HG03045 (cell line): ENCODE results near the gene BTRC.
"Not testable (repeated sequence)": the region's sequence is repeated elsewhere in the genome, so short reads cannot be mapped to it uniquely, and the experiment has no call there.

Source experiments
- ATAC-seq: cut with Tn5 transposase; IDR thresholded peaks from one replicate; pipeline ENCODE4 v1.9.1; 2021; ENCODE audit warnings: mild to moderate bottlenecking, moderate library complexity; ENCODE audit not compliant: unreplicated experiment

The BTRC gene

GRCh38 chr10:101577121-101577871 lies 223.3 kb downstream of the BTRC start:
- ATAC-seq: no peak

- ATAC-seq: no peak
Observed at GRCh38 chr10:101578192-101578591, 224.2 kb downstream of the BTRC start.

GRCh38 chr10:101578803-101579515 lies 225.0 kb downstream of the BTRC start:
- no peak for ATAC-seq

- no peak for ATAC-seq
Observed at GRCh38 chr10:101579516-101579870, 225.5 kb downstream of the BTRC start.

- ATAC-seq: no peak
Observed at GRCh38 chr10:101580486-101581399, 226.8 kb downstream of the BTRC start.

- no peak for ATAC-seq
Observed at GRCh38 chr10:101585841-101586240, 231.9 kb downstream of the BTRC start.

- ATAC-seq: peak; percentile 95
Observed at GRCh38 chr10:101587725-101588653, 234.0 kb downstream of the BTRC start, which contains the start of the genes DPCD and POLL. DPCD (plus strand) TSS chr10:101588321; CDS start chr10:101588337, 16 bp downstream. POLL (minus strand) TSS chr10:101588257; CDS start chr10:101587360, 897 bp downstream.

GRCh38 chr10:101588879-101589278 lies 234.9 kb downstream of the BTRC start:
- ATAC-seq: no peak

GRCh38 chr10:101593331-101593730 lies 239.4 kb downstream of the BTRC start:
- not testable (repeated sequence) for ATAC-seq

GRCh38 chr10:101595591-101596433 lies 241.8 kb downstream of the BTRC start:
- ATAC-seq: no peak

GRCh38 chr10:101597091-101597900 lies 243.3 kb downstream of the BTRC start:
- ATAC-seq: no peak

GRCh38 chr10:101601541-101601940 lies 247.6 kb downstream of the BTRC start:
- no peak for ATAC-seq

GRCh38 chr10:101602761-101603398 lies 248.9 kb downstream of the BTRC start:
- no peak for ATAC-seq
